GM23338 (cell line): ENCODE data around the gene FHIT. TPM values are rescaled to one million over a fixed set of nuclear protein-coding genes. Genes with fewer than 3 reads are reported as not detected.

ENCODE experiments used
- ATAC-seq: fragments of 200-7000 bp; cut with Tn5 transposase; 3 replicates; pipeline ENCODE4 v1.9.1; 2020
- DNase-seq: peaks from one replicate; pipeline ENCODE4 v3.0.0-alpha.2; 2015; ENCODE audit warnings: low spot score
- H2AFZ ChIP-seq: fragments of 200-600 bp; sonication (generic); 2 replicates; pipeline ENCODE4 v1.8.0; 2016; ENCODE audit warnings: antibody characterized with exemption, mild to moderate bottlenecking, moderate library complexity
- H3F3A ChIP-seq: fragments of 200-600 bp; sonication (generic); replicated peaks from 2 replicates; pipeline ENCODE4 v1.8.0; 2017; ENCODE audit warnings: antibody characterized with exemption, mixed run types, low read depth
- H3K27ac ChIP-seq: fragments of 200-600 bp; sonication (generic); 2 replicates; pipeline ENCODE4 v1.6.1; 2016; ENCODE audit warnings: low read depth
- H3K27me3 ChIP-seq: fragments of 200-600 bp; sonication (generic); 2 replicates; pipeline ENCODE4 v1.8.0; 2016; ENCODE audit warnings: mild to moderate bottlenecking, mixed run types, moderate library complexity; ENCODE audit not compliant: insufficient read depth
- H3K36me3 ChIP-seq: fragments of 200-600 bp; sonication (generic); 2 replicates; pipeline ENCODE4 v1.8.0; 2016; ENCODE audit warnings: mild to moderate bottlenecking; ENCODE audit not compliant: insufficient read depth
- H3K4me1 ChIP-seq: fragments of 200-600 bp; sonication (generic); 2 replicates; pipeline ENCODE4 v1.8.0; 2016; ENCODE audit warnings: mild to moderate bottlenecking, moderate library complexity; ENCODE audit not compliant: insufficient read depth
- H3K4me2 ChIP-seq: fragments of 200-600 bp; sonication (generic); 2 replicates; pipeline ENCODE4 v1.7.1; 2017; ENCODE audit warnings: mixed run types
- H3K4me3 ChIP-seq: fragments of 200-600 bp; sonication (generic); 2 replicates; pipeline ENCODE4 v1.6.1; 2016; ENCODE audit warnings: mixed run types
- H3K79me2 ChIP-seq: fragments of 200-600 bp; sonication (generic); replicated peaks from 2 replicates; pipeline ENCODE4 v1.8.0; 2017; ENCODE audit warnings: mild to moderate bottlenecking; ENCODE audit not compliant: insufficient read depth
- H3K9me2 ChIP-seq: fragments of 200-600 bp; sonication (generic); 2 replicates; pipeline ENCODE4 v1.8.0; 2017; ENCODE audit not compliant: insufficient read depth
- H4K20me1 ChIP-seq: fragments of 200-600 bp; sonication (generic); replicated peaks from 2 replicates; pipeline ENCODE4 v1.8.0; 2017; ENCODE audit warnings: mild to moderate bottlenecking; ENCODE audit not compliant: insufficient read depth
- H3K27ac Mint-ChIP-seq: 2 replicates; pipeline ENCODE4 v1.8.0; 2020; ENCODE audit warnings: inconsistent platforms, mild to moderate bottlenecking, moderate library complexity, mixed read lengths
- H3K27me3 Mint-ChIP-seq: 3 replicates; pipeline ENCODE4 v1.8.0; 2022; ENCODE audit warnings: low read depth, mild to moderate bottlenecking, moderate library complexity, mixed read lengths, inconsistent platforms; ENCODE audit not compliant: insufficient read depth, poor library complexity
- H3K36me3 Mint-ChIP-seq: 3 replicates; pipeline ENCODE4 v1.8.0; 2021; ENCODE audit warnings: low read depth, mild to moderate bottlenecking, inconsistent platforms, moderate library complexity, mixed read lengths
- H3K4me1 Mint-ChIP-seq: 3 replicates; pipeline ENCODE4 v1.8.0; 2020; ENCODE audit warnings: mild to moderate bottlenecking, inconsistent platforms, mixed read lengths
- H3K4me3 Mint-ChIP-seq: 3 replicates; pipeline ENCODE4 v1.8.0; 2021; ENCODE audit warnings: moderate library complexity, mild to moderate bottlenecking, inconsistent platforms, mixed read lengths
- H3K9me3 Mint-ChIP-seq: 3 replicates; pipeline ENCODE4 v1.8.0; 2020; ENCODE audit warnings: moderate library complexity, mild to moderate bottlenecking, inconsistent platforms, mixed read lengths
- CREB1 ChIP-seq: fragments of 250-450 bp; sonication (Bioruptor Pico); IDR thresholded peaks from 2 replicates; pipeline ENCODE4 v1.5.0; 2020; ENCODE audit warnings: low read depth, mild to moderate bottlenecking, moderate library complexity
- NANOG ChIP-seq: IDR thresholded peaks from 2 replicates; pipeline ENCODE4 v1.6.1; 2016; ENCODE audit warnings: antibody characterized with exemption, borderline replicate concordance
- ZNF114 ChIP-seq: fragments of 250-450 bp; sonication (Bioruptor Pico); IDR thresholded peaks from 2 replicates; pipeline ENCODE4 v1.5.0; 2020; ENCODE audit warnings: mild to moderate bottlenecking, moderate library complexity
- ZNF331 ChIP-seq: fragments of 250-450 bp; sonication (Bioruptor Pico); IDR thresholded peaks from 2 replicates; pipeline ENCODE4 v1.5.0; 2020; ENCODE audit warnings: low read depth, mild to moderate bottlenecking, moderate library complexity
- polyA plus RNA-seq: library from polyadenylated mRNA; unstranded; fragments of >200 nt; fragmentation: Nextera tagmentation; extraction: Ambion mirVana; gene quantifications from 2 replicates; pipeline ENCODE4 v1.2.1, GENCODE V29; 2016
- total RNA-seq: library from RNA; depleted of rRNA; stranded (reverse); fragments of >200 nt; shearing (Covaris generic); gene quantifications from 2 replicates; pipeline ENCODE4 v1.2.3, GENCODE V29; 2014
- TF ChIP-seq, protein P1 (sequence below): IDR thresholded peaks from 2 replicates; pipeline ENCODE4 v1.6.1; 2016; ENCODE audit warnings: antibody characterized with exemption
- TF ChIP-seq, protein P2 (sequence below): fragments of 250-450 bp; sonication (Bioruptor Pico); IDR thresholded peaks from 2 replicates; pipeline ENCODE4 v1.5.0; 2020; ENCODE audit warnings: mild to moderate bottlenecking, moderate library complexity

The FHIT gene
- total and polyA plus RNA-seq, 2 experiments from 2014 or later = 3.0 to 8.3 TPM

DNA sequence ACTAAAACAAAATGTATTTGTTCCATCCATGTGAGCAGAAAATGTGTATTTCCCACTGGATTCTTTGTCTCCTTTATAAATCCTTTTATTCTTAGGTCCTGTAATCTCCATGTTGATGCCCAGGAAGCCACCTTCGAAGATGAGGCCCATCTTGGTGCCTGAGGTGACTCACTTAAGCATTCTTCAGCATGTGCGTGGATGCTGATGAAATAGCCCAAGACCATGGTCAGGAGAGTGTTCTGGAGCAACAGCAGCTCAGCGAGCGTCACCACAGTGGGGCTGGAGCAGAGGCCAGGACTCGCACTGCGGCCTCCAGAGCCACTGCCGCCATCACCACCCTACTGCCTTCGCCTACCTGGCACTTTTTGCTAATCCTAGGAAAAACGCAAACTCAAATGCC, 520.9 kb downstream of the FHIT start:
- H3F3A ChIP-seq = no peaks in the 10 kb centered on the region
- H3K36me3 ChIP-seq = no peaks in the 10 kb centered on the region
- Mint-ChIP-seq H3K36me3 (peaks cover 3% of the 10 kb centered on the region; the same call in 1 of the 3 replicates), H3K4me3 (no peak overlapping the region), H3K27me3 (no peaks in the 10 kb centered on the region), H3K4me1 (no peaks in the 10 kb centered on the region), H3K27ac (no peak overlapping the region), H3K9me3 (peaks cover 2% of the 10 kb centered on the region; the same call in 2 of the 3 replicates)
- H3K4me2 ChIP-seq = no peak overlapping the region
- no peaks in the 10 kb centered on the region for H3K79me2 ChIP-seq
- ATAC-seq (no peak), DNase-seq (no peak)
- no peak overlapping the region for H3K4me3 ChIP-seq
- peaks cover 14% of the 10 kb centered on the region; the same call in 1 of the 2 replicates for H3K9me2 ChIP-seq
- no peaks in the 10 kb centered on the region for H3K4me1 ChIP-seq
- no peaks in the 10 kb centered on the region for H3K27me3 ChIP-seq
- no peaks in the 10 kb centered on the region for H4K20me1 ChIP-seq
- TF ChIP-seq CREB1 (CRISPR knock-in tag) = no peak
- no peak for TF ChIP-seq ZNF114 (CRISPR knock-in tag)
- TF ChIP-seq NANOG = no peak
- TF ChIP-seq, protein P1, sequence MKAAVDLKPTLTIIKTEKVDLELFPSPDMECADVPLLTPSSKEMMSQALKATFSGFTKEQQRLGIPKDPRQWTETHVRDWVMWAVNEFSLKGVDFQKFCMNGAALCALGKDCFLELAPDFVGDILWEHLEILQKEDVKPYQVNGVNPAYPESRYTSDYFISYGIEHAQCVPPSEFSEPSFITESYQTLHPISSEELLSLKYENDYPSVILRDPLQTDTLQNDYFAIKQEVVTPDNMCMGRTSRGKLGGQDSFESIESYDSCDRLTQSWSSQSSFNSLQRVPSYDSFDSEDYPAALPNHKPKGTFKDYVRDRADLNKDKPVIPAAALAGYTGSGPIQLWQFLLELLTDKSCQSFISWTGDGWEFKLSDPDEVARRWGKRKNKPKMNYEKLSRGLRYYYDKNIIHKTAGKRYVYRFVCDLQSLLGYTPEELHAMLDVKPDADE = no peak
- no peak for TF ChIP-seq ZNF331
- TF ChIP-seq, protein P2, sequence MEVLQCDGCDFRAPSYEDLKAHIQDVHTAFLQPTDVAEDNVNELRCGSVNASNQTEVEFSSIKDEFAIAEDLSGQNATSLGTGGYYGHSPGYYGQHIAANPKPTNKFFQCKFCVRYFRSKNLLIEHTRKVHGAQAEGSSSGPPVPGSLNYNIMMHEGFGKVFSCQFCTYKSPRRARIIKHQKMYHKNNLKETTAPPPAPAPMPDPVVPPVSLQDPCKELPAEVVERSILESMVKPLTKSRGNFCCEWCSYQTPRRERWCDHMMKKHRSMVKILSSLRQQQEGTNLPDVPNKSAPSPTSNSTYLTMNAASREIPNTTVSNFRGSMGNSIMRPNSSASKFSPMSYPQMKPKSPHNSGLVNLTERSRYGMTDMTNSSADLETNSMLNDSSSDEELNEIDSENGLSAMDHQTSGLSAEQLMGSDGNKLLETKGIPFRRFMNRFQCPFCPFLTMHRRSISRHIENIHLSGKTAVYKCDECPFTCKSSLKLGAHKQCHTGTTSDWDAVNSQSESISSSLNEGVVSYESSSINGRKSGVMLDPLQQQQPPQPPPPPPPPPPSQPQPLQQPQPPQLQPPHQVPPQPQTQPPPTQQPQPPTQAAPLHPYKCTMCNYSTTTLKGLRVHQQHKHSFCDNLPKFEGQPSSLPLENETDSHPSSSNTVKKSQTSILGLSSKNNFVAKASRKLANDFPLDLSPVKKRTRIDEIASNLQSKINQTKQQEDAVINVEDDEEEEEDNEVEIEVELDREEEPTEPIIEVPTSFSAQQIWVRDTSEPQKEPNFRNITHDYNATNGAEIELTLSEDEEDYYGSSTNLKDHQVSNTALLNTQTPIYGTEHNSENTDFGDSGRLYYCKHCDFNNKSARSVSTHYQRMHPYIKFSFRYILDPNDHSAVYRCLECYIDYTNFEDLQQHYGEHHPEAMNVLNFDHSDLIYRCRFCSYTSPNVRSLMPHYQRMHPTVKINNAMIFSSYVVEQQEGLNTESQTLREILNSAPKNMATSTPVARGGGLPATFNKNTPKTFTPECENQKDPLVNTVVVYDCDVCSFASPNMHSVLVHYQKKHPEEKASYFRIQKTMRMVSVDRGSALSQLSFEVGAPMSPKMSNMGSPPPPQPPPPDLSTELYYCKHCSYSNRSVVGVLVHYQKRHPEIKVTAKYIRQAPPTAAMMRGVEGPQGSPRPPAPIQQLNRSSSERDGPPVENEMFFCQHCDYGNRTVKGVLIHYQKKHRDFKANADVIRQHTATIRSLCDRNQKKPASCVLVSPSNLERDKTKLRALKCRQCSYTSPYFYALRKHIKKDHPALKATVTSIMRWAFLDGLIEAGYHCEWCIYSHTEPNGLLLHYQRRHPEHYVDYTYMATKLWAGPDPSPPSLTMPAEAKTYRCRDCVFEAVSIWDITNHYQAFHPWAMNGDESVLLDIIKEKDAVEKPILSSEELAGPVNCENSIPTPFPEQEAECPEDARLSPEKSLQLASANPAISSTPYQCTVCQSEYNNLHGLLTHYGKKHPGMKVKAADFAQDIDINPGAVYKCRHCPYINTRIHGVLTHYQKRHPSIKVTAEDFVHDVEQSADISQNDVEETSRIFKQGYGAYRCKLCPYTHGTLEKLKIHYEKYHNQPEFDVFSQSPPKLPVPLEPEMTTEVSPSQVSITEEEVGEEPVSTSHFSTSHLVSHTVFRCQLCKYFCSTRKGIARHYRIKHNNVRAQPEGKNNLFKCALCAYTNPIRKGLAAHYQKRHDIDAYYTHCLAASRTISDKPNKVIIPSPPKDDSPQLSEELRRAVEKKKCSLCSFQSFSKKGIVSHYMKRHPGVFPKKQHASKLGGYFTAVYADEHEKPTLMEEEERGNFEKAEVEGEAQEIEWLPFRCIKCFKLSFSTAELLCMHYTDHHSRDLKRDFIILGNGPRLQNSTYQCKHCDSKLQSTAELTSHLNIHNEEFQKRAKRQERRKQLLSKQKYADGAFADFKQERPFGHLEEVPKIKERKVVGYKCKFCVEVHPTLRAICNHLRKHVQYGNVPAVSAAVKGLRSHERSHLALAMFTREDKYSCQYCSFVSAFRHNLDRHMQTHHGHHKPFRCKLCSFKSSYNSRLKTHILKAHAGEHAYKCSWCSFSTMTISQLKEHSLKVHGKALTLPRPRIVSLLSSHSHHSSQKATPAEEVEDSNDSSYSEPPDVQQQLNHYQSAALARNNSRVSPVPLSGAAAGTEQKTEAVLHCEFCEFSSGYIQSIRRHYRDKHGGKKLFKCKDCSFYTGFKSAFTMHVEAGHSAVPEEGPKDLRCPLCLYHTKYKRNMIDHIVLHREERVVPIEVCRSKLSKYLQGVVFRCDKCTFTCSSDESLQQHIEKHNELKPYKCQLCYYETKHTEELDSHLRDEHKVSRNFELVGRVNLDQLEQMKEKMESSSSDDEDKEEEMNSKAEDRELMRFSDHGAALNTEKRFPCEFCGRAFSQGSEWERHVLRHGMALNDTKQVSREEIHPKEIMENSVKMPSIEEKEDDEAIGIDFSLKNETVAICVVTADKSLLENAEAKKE = no peak
- H2AFZ ChIP-seq = no peak overlapping the region
- no peak overlapping the region for H3K27ac ChIP-seq
